Kidney epithelial cell (primary cell): ENCODE data around the gene SIK3. TPM values are rescaled to one million over a fixed set of nuclear protein-coding genes. Genes with fewer than 3 reads are reported as not detected.

Source experiments
- DNase-seq: peaks from one replicate; pipeline ENCODE4 v3.0.0-alpha.2; 2010; ENCODE audit warnings: low read depth
- H3K27me3 ChIP-seq: 2 replicates; pipeline ENCODE4 v1.6.0; 2011; ENCODE audit warnings: low read length; ENCODE audit not compliant: control insufficient read depth, insufficient read depth
- H3K36me3 ChIP-seq: 2 replicates; pipeline ENCODE4 v1.5.1; 2011; ENCODE audit warnings: low read length; ENCODE audit not compliant: control insufficient read depth, insufficient read depth
- H3K4me3 ChIP-seq: 2 replicates; pipeline ENCODE4 v1.5.1; 2011; ENCODE audit warnings: low read depth, mild to moderate bottlenecking, control low read depth, low read length
- total RNA-seq: library from RNA; depleted of rRNA; stranded (reverse); fragments of >200 nt; gene quantifications from 2 replicates; pipeline ENCODE4 v1.2.3, GENCODE V29; 2015
- TF ChIP-seq, protein P1 (sequence below): IDR thresholded peaks from 2 replicates; pipeline ENCODE4 v1.5.1; 2011; ENCODE audit warnings: mild to moderate bottlenecking, moderate library complexity, low read length, control low read depth, inconsistent platforms; ENCODE audit not compliant: insufficient read depth, poor library complexity, severe bottlenecking

SIK3 gene
- total RNA-seq, 1 donor from 2014 or later, result 12.9 TPM

DNA sequence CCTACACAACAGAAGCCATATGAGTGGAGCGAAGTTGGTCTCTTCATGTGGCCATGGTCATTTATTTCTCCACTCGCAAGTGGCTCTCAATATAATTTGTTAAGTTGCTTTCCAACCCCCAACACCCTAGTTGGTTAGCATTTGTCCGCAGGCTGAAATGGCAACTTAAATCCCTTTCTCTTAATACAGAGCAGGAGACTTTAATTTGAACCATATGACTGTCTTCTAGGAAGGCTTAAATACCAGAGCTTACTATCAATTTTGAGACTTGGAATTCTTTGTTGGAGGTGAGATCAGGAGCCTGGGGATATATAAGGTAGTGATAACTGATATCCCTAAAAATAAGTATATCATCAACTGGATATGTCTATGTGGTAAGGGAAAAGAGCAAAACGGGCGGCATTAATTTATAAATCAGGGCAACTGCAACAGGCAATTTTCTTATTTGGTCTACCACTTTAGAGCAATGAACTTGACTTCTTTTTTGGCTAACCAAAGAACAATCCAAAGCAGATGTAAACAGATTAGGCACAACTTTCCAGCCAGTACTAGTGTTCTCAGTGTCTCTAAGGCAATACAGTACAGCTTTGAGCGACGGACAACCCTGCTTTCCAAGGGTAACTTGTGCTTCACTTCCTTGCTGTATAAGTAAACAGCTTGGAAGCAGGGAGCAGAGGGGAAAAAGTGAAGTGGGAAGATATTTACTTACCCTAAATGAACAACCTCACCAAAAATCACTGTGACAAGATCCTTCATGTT is 186.1 kb downstream of the SIK3 start:
- no peak for DNase-seq
- Histone ChIP-seq H3K36me3 (no peaks in the 10 kb centered on the region), H3K27me3 (no peaks in the 10 kb centered on the region), H3K4me3 (no peak overlapping the region)
- TF ChIP-seq, protein P1, sequence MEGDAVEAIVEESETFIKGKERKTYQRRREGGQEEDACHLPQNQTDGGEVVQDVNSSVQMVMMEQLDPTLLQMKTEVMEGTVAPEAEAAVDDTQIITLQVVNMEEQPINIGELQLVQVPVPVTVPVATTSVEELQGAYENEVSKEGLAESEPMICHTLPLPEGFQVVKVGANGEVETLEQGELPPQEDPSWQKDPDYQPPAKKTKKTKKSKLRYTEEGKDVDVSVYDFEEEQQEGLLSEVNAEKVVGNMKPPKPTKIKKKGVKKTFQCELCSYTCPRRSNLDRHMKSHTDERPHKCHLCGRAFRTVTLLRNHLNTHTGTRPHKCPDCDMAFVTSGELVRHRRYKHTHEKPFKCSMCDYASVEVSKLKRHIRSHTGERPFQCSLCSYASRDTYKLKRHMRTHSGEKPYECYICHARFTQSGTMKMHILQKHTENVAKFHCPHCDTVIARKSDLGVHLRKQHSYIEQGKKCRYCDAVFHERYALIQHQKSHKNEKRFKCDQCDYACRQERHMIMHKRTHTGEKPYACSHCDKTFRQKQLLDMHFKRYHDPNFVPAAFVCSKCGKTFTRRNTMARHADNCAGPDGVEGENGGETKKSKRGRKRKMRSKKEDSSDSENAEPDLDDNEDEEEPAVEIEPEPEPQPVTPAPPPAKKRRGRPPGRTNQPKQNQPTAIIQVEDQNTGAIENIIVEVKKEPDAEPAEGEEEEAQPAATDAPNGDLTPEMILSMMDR, result no peak

DNA sequence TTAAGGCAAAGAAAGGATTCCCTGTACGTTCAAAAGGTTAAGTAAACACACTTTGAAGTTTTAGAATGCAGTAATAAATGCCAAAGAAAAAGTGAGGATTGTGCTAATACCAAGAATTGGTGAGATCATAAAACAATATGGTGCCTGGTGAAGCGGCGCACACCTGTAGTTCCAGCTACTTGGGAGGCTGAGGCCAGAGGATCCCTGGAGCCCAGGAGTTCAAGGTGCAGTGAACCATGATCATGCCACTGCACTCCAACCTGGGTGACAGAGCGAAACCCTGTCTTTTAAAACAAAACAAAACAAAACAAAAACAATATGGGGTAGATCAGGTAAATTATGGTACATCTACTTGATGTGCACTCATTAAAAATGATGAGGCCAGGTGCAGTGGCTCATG is 187.4 kb downstream of the SIK3 start:
- H3K36me3 ChIP-seq, result no peaks in the 10 kb centered on the region
- no peak for DNase-seq
- TF ChIP-seq, protein P1, result no peak
- no peak overlapping the region for H3K4me3 ChIP-seq
- H3K27me3 ChIP-seq, result no peaks in the 10 kb centered on the region

DNA sequence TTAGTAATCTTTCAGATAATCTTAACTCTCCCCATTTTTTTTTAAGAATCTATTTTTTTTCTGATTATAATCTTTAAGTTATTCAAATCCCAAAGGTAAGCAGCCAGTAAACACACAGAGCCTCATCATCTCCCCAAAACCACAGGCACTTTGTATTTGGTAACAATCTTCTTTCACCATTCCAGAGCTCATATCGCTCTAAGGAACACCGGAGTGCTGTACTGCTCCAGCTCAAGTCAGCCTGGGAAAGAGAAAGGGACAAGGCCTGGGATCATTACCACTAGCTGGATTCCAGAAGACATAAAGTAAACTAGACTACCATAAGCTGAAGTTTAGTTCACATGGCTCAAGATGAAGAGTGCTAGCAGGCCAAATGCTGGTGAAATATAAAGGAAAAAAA is 187.8 kb downstream of the SIK3 start:
- TF ChIP-seq, protein P1, result no peak
- DNase-seq, result no peak
- Histone ChIP-seq H3K36me3 (no peaks in the 10 kb centered on the region), H3K27me3 (no peaks in the 10 kb centered on the region), H3K4me3 (no peak overlapping the region)

DNA sequence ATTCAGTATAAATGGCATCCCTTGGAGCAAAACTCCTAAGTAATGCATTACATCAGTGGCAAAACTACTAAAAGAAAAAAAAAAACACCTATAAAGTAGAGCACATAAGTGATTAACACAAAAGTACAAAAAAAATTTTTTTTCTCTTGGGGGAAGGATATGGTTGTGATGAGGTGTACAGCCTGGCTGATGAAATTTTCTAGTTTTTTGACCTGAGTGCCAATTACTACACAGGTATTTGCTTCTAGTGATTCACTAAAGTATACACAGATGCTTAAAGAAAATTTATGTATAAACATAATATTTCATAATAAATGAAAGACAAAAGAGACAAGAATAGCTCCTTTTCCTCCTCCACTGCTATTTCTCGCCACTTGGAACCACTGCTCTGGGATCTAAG is 189.0 kb downstream of the SIK3 start:
- no peaks in the 10 kb centered on the region for H3K36me3 ChIP-seq
- H3K27me3 ChIP-seq, result no peaks in the 10 kb centered on the region
- TF ChIP-seq, protein P1, result no peak
- no peak for DNase-seq
- no peak overlapping the region for H3K4me3 ChIP-seq

DNA sequence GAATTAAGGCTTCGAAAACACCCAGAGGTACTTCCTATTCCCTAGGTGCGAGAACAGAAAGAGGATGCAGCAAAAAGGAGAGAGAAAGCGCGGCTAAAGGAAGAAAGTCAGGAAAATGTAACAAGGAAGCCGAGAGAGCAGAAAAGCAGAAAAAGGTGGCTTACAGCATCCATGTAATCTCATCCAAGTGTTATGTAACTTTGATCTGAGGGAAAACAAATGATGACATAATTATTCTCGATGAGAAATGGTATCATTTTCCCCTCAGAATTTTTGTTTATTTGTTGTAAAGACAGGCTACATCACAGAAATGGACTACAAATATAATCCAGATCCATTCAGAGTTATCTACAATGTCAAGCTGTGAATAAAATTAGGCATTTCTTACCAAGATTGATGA is 191.7 kb downstream of the SIK3 start:
- H3K36me3 ChIP-seq, result no peaks in the 10 kb centered on the region
- TF ChIP-seq, protein P1, result no peak
- H3K4me3 ChIP-seq, result no peak overlapping the region
- no peak for DNase-seq
- H3K27me3 ChIP-seq, result no peaks in the 10 kb centered on the region

DNA sequence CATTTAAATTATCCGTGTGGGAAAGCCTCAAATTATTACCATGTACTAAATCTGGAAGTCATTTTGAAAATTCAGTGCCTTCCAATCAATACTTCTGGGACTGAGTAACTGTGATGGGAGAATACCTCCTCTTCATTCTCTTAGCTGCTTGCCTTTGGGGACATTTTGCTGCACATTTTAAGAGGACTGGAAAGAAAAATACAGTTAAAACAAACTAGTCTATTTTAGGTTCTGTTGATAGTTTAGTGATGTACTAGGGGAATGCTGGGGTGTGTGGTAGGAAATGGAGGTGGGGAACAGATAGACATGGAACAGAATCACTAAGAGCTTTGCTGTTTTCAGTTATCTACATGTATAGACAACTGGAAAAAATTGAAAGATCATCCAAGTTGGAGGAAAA is 195.1 kb downstream of the SIK3 start:
- Histone ChIP-seq H3K4me3 (no peak overlapping the region), H3K27me3 (no peaks in the 10 kb centered on the region), H3K36me3 (no peaks in the 10 kb centered on the region)
- TF ChIP-seq, protein P1, result no peak
- no peak for DNase-seq
